ENCODE data around the gene PNMA8B. TPM values are rescaled to one million over a fixed set of nuclear protein-coding genes. Genes with fewer than 3 reads are reported as not detected.

Gene PNMA8B
- total RNA-seq, 1 donor from 2014 or later: 0.55 TPM

DNA sequence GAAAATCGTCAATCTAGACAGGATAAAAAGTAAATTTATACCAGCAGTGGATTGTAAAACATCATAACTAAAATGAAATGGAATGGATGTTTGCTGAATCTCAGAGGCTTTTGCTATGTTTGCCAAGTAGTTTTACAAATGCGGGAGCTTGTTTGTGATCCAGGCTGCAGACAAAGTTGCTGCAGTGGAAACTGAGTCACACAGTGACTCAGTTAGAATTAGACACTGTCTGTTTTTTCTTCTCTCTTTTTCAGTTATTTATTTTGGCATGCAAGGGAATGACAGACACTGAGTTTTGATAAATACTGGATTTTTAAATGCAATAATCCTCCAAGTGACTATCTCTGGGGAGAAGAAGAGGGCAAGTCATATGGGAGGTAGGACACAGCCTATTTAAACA, 19.7 kb downstream of the PNMA8B start:
- TF ChIP-seq, protein P1, sequence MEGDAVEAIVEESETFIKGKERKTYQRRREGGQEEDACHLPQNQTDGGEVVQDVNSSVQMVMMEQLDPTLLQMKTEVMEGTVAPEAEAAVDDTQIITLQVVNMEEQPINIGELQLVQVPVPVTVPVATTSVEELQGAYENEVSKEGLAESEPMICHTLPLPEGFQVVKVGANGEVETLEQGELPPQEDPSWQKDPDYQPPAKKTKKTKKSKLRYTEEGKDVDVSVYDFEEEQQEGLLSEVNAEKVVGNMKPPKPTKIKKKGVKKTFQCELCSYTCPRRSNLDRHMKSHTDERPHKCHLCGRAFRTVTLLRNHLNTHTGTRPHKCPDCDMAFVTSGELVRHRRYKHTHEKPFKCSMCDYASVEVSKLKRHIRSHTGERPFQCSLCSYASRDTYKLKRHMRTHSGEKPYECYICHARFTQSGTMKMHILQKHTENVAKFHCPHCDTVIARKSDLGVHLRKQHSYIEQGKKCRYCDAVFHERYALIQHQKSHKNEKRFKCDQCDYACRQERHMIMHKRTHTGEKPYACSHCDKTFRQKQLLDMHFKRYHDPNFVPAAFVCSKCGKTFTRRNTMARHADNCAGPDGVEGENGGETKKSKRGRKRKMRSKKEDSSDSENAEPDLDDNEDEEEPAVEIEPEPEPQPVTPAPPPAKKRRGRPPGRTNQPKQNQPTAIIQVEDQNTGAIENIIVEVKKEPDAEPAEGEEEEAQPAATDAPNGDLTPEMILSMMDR (IDR thresholded peaks at IDR 0.05; ENCODE audit: borderline replicate concordance): no peak
- H3K27me3 ChIP-seq (ENCODE audit: low read depth): peaks cover 25% of the 10 kb centered on the region
- H3K4me1 ChIP-seq: peaks cover 16% of the 10 kb centered on the region
- no peaks in the 10 kb centered on the region for H3K9me3 ChIP-seq (replicated peaks)
- intact Hi-C loops (cut with micrococcal nuclease): no loop called here
- no peak overlapping the region for H3K27ac ChIP-seq (replicated peaks)
- no peak overlapping the region for H3K4me3 ChIP-seq
- H3K36me3 ChIP-seq: no peaks in the 10 kb centered on the region
- no peak for DNase-seq

DNA sequence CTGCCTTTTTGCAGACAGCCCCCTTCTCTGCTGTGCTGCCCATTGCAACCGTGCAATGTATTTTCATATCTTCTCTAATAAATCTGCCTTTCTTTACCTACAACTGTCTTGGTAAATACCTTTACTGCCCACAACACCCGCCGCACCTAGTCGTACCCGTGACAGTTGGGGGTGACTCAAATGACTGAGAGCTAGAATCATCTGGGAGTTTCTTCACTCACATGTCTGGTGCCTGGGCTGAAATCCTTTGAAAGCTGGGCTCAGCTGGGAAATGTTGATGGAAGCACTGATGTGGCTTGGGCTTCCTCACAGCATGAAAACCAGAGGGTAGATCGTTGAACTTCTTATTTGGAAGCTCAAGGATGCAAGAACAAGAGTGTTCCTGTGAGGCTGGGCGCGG, 21.5 kb downstream of the PNMA8B start:
- no peak overlapping the region for H3K27ac ChIP-seq (replicated peaks)
- H3K4me3 ChIP-seq: no peak overlapping the region
- TF ChIP-seq, protein P1 (IDR thresholded peaks at IDR 0.05; ENCODE audit: borderline replicate concordance): no peak
- no peaks in the 10 kb centered on the region for H3K9me3 ChIP-seq (replicated peaks)
- H3K36me3 ChIP-seq: no peaks in the 10 kb centered on the region
- peaks cover 42% of the 10 kb centered on the region for H3K27me3 ChIP-seq (ENCODE audit: low read depth)
- H3K4me1 ChIP-seq: peaks cover 19% of the 10 kb centered on the region
- intact Hi-C loops (cut with micrococcal nuclease): no loop called here
- no peak for DNase-seq

DNA sequence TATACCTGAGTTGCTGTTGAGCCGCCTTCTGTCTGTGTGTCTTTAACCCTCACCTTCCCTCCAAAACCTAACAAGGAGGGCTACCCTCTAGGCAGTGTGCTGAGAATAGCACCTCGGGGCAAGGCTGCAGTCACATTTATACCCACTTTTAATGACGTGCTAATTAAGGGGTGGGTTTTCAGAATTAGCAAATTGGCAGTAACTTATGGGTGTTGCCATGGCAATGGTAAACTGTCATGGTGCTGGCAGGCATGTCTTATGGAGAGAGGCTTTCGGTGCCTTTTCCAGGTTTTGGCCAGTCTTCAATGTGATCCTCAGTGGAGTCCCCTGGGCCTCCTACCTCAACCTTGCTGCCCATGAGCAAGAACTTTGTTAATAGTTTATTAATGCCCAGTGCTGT, 23.1 kb downstream of the PNMA8B start:
- no peak for DNase-seq
- no peaks in the 10 kb centered on the region for H3K9me3 ChIP-seq (replicated peaks)
- H3K27ac ChIP-seq (replicated peaks): no peak overlapping the region
- H3K27me3 ChIP-seq (ENCODE audit: low read depth): peaks cover 36% of the 10 kb centered on the region
- H3K36me3 ChIP-seq: no peaks in the 10 kb centered on the region
- H3K4me3 ChIP-seq: no peak overlapping the region
- peaks cover 14% of the 10 kb centered on the region for H3K4me1 ChIP-seq
- TF ChIP-seq, protein P1 (IDR thresholded peaks at IDR 0.05; ENCODE audit: borderline replicate concordance): no peak
- intact Hi-C loops (cut with micrococcal nuclease): no loop called here

DNA sequence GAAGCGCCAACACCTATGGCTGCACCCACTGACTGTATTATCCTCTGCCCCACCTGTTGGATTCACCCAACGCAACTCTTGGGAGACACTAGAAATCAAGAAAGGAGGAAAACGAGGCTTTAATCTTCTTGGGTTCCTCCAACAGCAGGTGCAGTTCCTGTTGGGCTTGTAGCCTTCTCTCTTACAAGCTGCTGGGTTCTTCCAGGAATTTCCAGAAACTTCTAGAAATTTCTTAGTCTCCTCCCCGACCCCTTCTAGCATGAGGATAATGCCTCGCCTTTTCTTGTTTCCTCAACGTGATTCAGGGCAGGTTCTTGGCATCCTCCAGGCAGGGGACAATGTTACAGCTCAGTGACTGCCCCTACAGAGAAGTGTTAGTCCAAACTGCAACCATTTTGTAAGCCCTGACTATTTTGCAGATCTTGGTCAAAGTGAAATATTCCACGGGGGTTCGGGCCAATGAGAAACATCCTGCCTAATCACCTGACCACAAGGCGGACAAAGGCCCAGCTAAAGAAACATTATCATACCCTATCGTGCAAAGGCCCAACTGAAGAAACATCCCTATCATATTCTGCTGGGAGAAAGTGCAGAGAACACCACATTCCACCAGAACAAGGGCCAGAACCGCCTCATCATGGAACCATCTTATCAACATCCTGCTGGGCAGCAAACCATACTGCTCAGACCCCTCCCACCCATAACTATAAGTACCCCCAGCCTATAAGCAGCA, 23.7 kb downstream of the PNMA8B start:
- TF ChIP-seq, protein P1 (IDR thresholded peaks at IDR 0.05; ENCODE audit: borderline replicate concordance): no peak
- Histone ChIP-seq H3K27ac (replicated peaks) (peak overlapping the region; percentile 78), H3K4me3 (peak overlapping the region; percentile 69), H3K4me1 (peaks cover 14% of the 10 kb centered on the region), H3K27me3 (ENCODE audit: low read depth) (peaks cover 36% of the 10 kb centered on the region), H3K36me3 (no peaks in the 10 kb centered on the region), H3K9me3 (replicated peaks) (no peaks in the 10 kb centered on the region)
- intact Hi-C loops (cut with micrococcal nuclease): no loop called here
- DNase-seq: no peak

DNA sequence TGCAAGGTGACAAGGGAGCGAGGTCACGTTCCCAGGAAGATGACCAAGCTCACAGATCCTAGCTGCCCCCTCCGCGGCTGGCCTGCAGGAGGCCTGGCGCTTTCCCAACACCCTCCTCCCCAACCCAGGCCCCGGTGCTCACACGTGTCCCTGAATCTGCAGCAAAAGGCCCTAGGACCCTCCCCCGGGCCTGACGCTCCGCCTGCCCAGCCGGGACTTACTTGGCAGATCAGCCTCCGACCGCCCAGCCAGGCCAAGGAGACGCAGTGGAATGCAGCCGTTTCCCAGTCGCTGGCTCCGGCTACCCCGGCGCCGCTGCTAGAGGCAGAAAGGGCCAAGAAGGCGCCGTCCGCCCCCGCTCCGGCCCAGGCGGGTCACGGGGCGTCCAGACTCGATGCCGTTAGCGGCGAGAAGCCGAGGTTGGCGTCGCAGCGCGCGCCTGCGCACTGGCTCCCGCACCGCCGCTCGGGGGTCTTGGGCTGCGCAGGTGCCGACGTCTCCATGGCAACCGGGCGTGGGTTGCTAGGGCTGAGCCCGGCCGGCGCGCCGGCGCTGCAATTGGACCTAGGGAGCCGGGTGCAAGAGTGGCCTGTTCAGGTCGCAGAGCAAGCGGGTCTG, 24.4 kb downstream of the PNMA8B start, which contains the start of gene PNMA8A:
TSS of gene PNMA8A (minus strand) at position 448 of the 618 bp plus-strand sequence. CDS start 528 bp downstream, outside the sequence.
- Histone ChIP-seq H3K4me3 (peak within 1 kb of the TSS; percentile 69), H3K4me1 (peaks cover 14% of the 10 kb centered on the region), H3K27me3 (ENCODE audit: low read depth) (peaks cover 36% of the 10 kb centered on the region), H3K36me3 (no peaks in the 10 kb centered on the region), H3K9me3 (replicated peaks) (no peaks in the 10 kb centered on the region), H3K27ac (replicated peaks) (peak within 1 kb of the TSS; percentile 78)
- TF ChIP-seq, protein P1 (IDR thresholded peaks at IDR 0.05; ENCODE audit: borderline replicate concordance): no peak
- intact Hi-C loops (cut with micrococcal nuclease): no loop called here
- DNase-seq: peak; percentile 74
